HCEC 1CT (cell line): ENCODE results near the gene CHADL.
A peak's percentile ranks its signal among the peaks of the same experiment; 100 is the strongest.

ENCODE experiments used
- DNase-seq: peaks from one replicate; pipeline ENCODE4 v3.0.0-alpha.2; 2017

CHADL gene

DNA sequence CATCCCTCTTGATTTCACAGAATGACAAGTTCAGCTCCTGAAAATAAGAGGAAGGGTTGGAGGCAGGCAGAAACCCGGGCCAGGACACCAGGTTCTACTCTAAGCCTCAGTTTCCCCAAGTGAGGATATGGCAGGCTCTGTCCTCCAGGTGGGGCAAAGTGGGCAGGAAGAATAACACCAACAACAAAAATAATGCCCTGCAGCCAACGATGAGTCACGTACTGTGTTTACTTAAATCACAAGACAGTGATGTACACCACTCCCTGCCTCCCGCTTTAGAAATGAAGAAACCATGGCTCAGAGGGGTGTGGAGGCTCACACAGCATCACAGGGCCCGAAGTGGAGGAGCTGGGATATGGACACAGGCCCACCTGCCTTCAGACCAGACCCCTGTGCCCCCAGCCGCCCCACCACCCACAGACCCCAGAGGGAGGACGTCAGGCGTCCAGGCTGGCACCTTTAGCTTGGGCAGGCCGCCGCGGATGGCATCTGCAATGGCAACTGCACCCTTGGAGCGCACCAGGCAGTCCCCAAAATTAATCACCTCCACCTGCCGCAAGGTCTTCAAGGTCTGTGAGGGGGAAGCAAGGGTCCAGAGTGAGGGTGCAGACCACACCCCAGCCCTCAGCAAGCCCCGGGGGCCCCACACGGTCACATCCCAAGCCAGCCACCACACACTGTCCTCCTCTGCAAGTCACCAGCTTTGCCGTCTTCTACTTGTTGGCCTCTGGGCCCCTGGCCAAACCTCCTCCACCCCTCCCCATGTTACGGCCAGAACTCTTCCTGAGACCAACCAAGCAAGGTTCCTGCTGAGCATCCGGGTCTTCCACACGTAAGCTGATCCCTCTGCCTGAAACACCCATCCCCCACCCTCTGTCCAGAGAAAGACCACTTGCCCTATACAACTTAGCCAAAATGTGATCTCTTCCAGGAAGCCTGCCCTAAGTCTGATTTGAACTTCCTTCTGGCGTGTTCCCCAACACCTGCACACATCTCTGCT is 15.8 kb upstream of the CHADL start:
- peak; percentile 79 for DNase-seq

DNA sequence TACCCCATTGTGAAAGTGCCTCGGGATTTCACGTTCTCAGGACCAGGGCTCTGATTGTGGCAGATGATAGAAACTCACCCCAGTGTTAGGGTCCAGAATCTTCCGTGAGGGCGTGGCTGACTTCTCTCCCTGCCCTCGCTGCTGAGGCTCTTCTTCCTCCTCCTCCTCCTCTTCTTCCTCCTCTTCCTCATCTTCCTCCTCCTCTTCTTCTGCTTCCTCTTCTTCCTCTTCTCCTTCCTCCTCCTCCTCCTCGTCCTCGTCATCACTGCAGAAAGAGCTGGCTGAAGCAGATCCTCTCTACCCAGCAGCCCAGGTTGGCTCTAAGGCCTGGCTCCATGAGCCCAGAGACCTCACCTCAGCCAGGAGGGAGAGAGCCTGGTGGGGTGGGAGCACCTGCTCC is 13.5 kb upstream of the CHADL start:
- DNase-seq: no peak

DNA sequence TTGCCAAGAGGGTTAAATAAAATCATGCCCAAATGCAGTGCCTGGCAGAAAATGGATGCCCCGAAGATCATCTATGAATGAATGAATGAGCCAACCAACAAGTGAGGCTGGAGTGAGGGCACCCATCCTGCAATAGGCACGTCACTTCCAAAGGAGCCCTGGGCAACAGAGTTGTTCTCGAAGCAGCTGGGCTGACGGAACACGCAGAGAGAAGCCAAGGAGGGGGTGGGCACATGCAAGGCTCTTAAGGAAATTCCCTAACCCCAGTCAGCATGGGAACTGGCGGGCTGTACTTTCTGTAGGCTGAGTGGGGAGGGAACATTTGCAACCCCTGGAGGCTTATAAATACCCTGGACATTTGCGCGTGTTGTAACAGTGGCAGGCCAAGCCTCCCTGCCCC is 11.6 kb upstream of the CHADL start:
- no peak for DNase-seq

DNA sequence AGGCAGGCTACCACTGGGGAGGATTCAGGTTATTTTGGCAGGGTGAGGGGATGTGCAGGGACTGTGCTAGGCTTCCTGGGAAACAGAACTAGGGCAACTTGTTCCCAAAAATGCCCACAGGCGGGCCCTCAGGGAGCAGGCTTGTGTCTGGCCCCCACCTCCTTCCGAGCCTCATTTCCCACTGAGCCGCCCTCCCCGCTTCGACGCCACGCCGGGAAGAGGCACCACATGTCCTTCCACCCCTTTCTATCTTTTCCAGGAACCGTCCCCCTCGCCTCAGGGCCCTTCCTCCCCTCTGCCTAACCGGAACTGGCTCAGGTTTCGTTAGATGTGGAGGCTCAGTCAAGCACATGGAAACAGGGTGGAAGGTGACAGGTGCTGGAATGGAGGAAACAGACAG is 9.4 kb upstream of the CHADL start:
- DNase-seq: no peak

DNA sequence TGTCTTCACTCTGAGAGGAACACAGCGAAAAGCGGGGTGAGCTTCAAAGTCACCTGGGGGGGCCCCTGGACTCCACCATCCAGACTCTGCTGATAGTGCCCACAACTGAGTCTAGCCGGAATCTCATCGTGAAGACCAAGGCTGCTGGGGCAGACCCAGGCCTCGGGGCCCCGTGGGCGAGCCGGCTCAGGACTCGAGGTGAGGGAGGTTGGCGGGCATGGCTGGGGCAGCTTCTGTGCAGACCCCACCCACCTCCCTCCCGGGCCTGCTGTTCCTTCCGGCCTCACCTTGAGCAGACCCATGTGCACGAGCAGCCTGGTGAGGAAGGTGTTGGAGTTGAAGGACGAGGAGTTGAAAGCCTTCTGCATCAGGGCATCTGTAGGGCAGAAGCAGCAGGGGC is 8.7 kb upstream of the CHADL start:
- no peak for DNase-seq

DNA sequence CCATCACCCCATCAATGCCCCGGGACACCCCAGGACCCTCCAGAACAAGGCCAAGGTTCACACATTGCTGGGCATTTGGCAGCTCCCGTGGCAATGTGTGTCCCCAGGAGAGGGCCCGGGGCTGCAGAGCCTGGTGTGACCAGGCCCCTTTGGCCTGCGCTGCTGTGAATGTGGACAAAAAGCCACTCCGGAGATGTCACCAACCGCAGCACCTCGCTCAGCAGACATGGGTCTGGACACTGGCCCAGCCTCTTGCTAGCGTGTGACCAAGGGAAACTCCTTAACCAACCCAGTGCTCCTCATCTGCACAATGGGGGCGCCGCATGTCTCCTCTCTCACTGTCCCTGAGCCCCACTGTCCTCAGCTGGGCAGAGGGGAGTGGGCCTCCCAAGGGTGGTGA is 8.0 kb upstream of the CHADL start:
- no peak for DNase-seq

DNA sequence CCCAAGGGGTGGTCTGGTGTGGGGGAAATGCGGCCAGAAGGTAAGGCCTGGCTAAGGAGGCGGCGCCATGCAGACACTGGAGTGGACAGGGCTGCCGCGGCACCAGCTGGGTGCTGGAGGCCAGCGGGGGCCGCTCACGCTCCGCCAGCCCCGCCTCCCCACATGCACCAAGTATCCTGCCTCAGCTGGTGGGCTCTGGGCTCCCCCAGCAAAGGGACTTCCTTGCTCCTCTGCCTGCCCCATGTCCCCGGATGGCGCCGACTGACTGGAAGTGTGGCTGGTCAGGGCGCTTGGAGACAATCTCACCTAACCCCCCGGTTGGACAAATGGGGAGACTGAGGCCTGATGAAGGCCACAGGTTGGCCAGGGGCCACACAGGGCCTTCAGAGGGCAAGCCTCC is 7.6 kb upstream of the CHADL start:
- DNase-seq: no peak

DNA sequence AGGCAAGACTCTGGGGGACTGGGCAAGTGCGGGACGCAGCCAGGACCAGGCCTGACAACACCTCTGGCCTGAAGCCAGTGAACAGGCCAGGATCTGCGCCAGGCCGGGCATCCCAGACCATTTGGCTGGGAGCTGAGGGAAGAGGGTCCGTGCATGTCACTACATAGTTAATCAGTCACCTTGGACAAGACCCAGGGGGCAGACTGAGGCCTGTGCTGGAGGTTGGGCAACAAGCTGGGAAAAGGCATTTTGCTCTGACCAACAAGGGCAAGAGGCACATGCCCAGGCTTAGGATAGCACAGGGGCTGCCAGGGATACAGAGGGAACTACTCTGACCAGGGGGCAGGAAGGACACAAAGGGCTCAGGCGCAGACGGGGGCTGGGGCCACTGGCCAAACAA is 7.0 kb upstream of the CHADL start:
- no peak for DNase-seq

DNA sequence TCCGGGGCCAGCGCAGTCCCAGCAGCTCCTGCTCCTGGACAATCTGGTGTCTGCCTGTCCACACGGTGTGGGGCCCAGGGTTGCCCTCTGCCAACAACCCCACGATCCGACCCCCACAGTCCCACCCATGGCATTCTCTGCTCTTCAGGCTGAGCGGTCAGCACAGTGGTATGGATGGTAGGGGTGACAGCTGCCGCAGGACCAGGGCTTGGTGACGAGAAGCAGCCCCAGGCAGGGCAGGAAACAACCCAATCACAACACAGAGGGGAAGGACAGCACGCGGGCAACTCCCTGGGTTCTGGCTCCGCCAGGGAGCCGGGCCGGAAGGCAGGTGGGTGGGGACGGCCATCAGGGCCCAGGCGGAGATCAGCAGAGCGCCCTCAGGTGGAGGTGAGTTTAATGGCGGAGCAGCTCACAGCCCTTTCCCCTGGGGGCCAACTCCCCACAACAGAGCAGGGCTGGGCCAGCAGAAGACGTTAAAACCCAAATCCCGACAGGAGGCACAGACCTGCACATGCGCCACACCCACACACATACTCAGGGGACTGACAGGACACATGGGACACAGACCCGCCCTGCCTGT is 5.3 kb upstream of the CHADL start:
- no peak for DNase-seq

DNA sequence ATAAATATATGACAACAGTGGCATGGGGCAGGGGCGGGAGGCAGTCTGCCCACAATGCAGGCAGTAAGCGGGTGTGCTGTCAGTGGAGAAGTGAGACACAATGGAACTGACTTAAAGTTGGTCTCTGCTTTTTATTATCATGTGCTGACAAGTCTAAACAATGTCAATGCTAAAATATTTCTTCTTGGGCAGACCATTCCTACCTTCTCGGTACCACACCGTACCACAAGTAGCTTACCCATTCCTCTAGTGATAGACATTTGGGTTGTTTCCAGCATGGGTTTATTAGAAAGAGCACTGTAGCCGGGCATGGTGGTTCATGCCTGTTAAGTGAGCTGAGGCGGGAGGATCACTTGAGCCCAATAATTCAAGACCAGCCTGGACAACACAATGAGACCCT is 2.6 kb upstream of the CHADL start:
- no peak for DNase-seq

DNA sequence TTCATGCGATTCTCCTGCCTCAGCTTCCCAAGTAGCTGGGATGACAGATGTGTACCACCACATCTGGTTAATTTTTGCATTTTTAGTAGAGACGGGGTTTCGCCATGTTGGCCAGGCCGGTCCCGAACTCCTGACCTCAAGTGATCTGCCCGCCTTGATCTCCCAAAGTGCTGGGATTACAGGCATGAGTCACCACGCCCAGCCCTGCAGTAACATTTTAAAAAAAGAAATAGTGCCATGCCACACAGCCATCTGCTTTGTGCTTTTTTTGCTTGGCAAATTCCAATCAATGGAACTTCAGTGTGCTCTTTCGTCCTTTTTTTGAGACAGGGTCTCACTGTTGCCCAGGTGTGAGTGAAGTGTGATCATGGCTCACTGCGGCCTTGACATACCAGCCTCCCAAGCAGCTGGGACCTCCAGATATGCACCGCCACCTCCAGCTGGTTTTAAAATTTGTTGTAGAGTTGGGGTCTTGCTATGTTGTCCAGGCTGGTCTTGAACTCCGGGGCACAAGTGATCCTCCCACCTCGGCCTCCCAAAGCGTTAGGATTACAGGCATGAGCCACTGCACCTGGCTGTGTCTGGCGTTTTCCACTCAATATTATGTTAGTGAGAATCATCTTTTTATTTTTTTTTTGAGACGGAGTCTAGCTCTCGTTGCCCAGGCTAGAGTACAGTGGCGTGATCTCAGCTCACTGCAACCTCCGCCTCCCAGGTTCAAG is 1.8 kb upstream of the CHADL start:
- no peak for DNase-seq

DNA sequence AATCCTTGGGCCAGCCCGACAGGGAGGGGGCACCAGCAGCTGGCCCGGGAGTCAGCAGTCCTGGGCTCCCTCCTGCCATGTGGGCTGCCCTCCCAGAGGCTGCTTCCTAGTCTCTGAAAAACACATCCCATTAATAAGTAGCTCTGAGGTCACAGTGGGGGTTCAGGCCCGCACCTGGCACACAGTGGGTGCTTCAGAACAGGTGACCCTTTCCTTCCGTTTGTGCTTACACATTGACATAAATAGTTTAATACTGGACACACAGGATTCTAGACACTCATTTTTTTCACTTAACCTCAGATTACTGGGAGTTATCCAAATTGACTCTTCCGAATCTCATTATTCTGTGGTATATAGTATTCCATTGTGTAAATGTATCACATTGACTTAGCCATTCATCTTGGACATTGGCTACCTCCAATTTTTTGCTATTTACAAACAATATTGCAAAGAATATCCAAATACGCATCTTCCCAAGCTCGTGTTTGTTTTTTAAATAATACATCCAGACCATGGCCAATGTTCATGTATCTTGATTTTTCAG is 474 bp upstream of the CHADL start:
- no peak for DNase-seq

DNA sequence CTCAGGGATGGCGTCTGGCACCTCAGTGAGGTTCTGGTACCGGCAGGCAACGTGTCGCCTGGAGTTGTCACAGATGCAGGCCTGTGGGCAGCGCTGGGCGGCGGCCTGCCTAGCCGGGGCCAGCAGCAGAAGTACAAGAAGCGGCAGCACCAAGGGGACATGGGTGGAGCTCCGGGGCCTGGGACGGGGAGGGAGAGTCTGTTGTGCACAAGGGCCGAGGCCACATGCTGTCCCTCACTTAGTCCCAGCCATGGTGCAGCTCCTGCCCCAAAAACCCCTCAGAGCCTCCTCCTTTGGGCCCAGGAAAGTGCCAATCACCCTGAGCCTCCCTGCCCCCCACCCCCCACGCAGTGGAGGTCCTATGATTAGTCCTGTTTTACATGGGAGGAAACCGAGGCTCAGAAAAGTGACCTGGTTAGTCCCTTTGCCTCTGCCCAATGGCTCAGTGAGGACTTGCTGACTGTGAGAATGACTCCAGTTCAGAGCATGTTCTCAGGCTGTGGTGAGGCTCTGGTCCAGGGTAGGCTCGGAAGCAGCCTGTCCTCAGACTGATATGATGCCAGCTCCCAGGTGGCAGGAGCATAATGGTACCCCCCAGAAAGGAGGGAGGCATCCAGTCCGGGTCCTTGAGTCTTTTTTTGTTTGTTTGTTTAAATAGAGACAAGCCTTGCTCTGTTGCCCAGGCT is 1.1 kb downstream of the CHADL start:
- DNase-seq: no peak

DNA sequence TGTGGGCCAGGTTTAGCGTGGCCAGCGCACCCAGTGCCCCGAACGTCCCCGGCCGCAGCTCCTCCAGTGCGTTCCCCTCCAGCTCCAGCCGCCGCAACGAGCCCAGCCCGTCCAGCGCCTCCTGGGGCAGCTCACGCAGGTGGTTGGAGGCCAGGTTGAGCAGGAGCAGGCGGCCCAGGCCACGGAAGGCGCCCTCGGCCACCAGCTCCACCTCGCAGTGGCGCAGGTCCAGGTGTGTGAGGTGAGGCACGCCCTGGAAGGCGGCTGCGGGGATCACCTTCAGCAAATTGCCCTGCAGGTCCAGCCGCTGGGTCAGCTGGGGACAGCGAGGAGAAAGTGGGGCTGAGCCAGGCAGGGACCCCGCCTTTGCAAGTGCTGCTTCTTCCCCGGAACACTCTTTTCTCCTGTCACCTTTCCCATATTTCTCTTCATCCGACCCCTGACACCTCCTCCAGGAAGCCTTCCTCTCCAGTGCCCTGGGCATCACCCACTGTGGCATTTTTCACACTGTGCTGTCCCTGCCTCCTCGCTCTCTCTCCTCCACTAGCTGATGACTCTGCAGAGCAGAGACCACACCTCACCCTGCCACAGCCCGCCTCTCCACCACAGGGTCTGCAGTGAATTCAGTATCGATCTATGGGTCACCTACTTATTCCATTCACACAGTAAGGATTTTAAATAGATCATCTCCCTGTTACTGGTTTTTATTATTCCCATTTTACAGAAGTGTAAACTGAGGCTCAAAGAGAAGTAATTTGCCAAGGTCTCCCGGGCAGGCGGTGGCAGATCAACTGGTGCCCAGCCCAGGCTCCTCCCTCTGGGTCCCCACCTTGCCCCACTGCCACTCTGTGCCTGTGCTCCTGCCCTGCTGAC is 1.9 kb downstream of the CHADL start:
- no peak for DNase-seq

DNA sequence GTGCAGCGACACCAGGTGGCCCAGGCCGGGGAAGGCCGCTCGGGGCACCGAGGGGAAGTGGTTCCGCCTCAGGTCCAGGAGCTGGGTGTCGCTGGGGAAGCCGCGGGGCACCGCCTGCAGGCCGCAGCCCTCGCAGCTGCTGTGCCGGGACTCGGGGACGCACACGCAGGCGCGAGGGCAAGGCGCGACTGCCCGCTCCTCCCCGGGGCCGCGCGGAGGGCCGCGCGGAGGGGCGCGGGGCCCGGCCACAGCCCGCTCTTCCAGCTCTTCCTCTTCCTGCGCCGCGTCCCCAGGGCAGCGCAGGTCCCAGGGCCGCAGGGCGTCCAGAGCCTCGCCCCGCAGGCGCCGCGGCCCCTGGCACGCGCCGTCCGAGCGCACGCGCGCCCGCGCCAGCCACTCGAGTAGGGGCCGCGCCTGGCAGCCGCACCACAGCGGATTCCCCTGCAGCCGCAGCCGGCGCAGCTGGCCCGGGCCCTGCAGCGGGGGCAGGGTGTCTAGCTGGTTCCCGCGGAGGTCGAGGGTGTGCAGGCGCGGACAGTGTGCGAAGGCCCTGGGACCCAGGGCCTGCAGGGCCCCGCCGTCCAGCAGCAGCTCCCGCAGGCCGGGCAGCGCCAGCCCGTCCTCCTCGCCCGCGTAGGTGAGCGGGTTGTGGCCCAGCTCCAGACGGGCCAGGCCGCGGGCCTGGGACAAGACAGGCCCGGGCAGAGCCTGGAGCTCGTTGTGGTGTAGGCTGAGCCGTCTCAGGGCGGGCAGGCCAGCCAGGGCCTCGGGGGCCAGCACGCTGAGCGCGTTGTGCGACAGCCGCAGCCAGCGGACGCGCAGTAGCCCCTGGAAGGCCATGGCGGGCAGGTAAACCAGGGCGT is 2.8 kb downstream of the CHADL start:
- no peak for DNase-seq

DNA sequence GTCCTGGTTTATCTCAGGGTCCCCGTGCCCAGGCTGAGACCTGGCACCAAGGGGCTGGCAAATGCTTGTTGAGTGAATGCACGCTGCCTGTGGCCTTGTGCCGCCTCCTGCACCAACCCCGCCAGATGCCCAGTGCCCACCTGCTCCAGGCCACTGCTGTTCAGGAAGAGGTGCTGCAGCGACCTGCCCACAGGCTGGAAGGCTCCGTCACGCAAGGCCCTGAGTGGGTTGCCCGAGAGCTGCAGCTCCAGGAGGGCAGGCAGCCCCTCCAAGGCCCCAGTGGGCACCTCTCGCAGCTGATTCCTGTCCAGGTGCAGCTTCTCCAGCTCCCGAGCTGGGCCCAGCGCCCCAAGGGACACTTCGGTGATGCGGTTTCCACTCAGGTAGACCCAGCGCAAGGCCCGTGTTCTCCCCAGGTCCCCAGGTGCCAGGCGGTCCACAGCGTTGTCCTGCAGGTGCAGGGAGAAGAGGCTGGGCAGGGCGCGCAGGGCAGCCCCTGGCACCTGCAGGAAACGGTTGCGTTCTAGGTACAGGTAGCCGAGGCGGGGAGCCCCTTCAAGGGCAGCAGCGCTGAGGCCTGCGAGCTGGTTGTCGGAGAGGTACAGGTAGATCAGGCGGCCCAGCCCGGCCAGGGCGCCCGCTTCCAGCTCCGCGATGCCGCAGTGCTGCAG is 3.6 kb downstream of the CHADL start:
- no peak for DNase-seq

DNA sequence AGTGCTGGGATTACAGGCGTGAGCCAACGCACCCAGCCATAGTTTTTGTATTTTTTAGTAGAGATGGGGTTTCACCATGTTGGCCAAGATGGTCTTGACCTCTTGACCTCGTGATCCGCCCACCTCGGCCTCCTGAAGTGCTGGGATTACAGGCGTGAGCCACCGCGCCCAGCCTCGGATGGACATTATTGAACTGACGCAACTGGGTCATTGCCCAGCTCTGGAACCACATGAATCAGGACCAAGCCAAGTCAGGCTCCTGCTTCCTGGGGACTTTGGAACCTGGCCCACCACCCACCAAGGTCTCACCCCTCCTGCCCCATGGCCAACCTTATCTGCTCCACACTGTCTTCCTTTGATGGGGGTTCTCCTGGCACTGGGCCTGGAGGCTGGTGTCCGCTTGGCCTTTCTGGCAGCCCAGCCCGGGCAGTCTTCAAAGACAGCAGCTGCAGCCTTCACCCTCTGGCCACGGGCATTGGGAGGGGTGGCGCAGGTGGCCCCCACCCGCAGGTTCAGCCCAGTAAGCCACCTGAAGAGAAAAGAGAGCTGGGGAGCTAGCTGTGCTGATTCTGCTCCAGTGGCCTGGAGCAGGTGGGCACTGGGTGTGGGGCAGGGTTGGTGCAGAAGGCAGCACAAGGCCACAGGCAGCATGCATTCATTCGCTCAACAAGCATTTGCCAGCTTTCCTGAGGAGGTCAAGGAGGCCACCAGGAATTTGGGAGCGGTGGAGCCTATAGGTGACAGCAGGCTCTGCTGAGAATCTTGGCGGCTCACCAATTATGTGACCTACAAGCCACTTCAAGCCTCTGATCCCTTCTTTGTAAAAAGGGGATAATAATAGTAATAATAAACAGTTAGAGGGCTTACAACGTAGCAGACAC is 5.7 kb downstream of the CHADL start:
- no peak for DNase-seq

DNA sequence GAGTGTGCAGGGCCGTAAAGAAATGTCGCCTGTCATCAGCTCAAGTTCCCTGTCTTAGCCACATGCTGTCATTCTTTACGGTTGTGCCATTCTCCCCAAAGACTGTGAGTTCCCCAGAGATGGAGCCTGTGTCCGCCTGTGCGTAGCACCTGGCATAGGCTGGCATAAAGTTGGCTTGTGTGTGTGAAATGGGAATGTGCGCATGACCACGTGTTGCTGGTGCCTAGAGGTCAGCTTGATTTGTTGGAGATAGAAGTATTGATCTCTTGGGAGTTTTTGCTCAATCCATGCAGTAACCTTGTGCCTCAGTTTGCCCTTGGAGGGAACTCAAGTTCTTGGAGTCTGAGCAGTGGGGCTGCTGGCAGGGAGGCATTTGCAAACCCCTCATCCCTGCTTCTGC is 9.4 kb downstream of the CHADL start:
- no peak for DNase-seq

DNA sequence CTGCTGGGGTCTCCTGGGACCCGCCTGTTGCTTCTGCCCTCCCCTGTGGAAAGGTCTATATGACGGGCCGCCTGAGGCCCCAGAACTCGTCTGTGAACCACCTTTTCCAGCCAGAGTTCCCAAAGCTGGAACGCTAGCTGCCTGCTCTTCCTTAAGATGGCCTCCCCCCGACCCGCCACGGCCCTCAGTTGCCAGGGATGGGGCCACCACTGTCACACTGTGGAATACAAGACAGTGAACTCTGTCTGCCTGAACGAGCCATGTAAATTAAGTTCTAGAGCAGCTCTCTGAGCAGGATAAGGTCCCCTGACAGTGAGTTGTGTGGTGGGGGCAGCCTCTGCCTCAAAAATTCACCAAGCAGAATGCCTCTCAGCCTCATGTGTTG is 10.3 kb downstream of the CHADL start:
- DNase-seq: no peak
